ENCODE measurements around the gene ADARB2.

The ADARB2 gene

GRCh38 chr10:1564791-1565190 lies 172.5 kb downstream of the ADARB2 start:
- no peak for TF ChIP-seq FOXM1 (IDR thresholded peaks at IDR 0.05; ENCODE audit: borderline replicate concordance, low read depth)
- TF ChIP-seq NFIC (IDR thresholded peaks at IDR 0.05) = no peak
- TF ChIP-seq TAF1 (IDR thresholded peaks at IDR 0.05; ENCODE audit: low read depth) = no peak
- TF ChIP-seq REST (IDR thresholded peaks at IDR 0.05; ENCODE audit: low read depth) = no peak
- no peak for TF ChIP-seq ZBTB7A (IDR thresholded peaks at IDR 0.05; ENCODE audit: low read depth)
- no peak for TF ChIP-seq YY1 (IDR thresholded peaks at IDR 0.05; ENCODE audit: low read depth)
- TF ChIP-seq CREB1 (IDR thresholded peaks at IDR 0.05; ENCODE audit: low read depth) = no peak
- no peak for TF ChIP-seq TEAD4 (IDR thresholded peaks at IDR 0.05)
- TF ChIP-seq EGR1 (IDR thresholded peaks at IDR 0.05) = no peak
- no peak for TF ChIP-seq RAD21 (IDR thresholded peaks at IDR 0.05; ENCODE audit: low read depth)

- TF ChIP-seq FOXM1 (IDR thresholded peaks at IDR 0.05; ENCODE audit: borderline replicate concordance, low read depth) = no peak
- TF ChIP-seq TCF12 (IDR thresholded peaks at IDR 0.05; ENCODE audit: low read depth) = no peak
- no peak for TF ChIP-seq TAF1 (IDR thresholded peaks at IDR 0.05; ENCODE audit: low read depth)
- no peak for TF ChIP-seq TEAD4 (IDR thresholded peaks at IDR 0.05)
- TF ChIP-seq USF1 (IDR thresholded peaks at IDR 0.05) = no peak
- TF ChIP-seq CREB1 (IDR thresholded peaks at IDR 0.05; ENCODE audit: low read depth) = no peak
- no peak; the same call in 1 of the 2 replicates for TF ChIP-seq REST (IDR thresholded peaks at IDR 0.05; ENCODE audit: low read depth)
- TF ChIP-seq CEBPB (IDR thresholded peaks at IDR 0.05) = no peak
- TF ChIP-seq ZBTB7A (IDR thresholded peaks at IDR 0.05; ENCODE audit: low read depth) = no peak
- TF ChIP-seq MAX (IDR thresholded peaks at IDR 0.05) = no peak
- TF ChIP-seq YY1 (IDR thresholded peaks at IDR 0.05; ENCODE audit: low read depth) = no peak
- no peak for TF ChIP-seq EGR1 (IDR thresholded peaks at IDR 0.05)
- no peak for TF ChIP-seq EP300 (IDR thresholded peaks at IDR 0.05; ENCODE audit: borderline replicate concordance)
- TF ChIP-seq NFIC (IDR thresholded peaks at IDR 0.05) = no peak
- no peak for TF ChIP-seq RAD21 (IDR thresholded peaks at IDR 0.05; ENCODE audit: low read depth)
Observed at GRCh38 chr10:1563028-1563427, 174.3 kb downstream of the ADARB2 start.

GRCh38 chr10:1561731-1562337 lies 175.5 kb downstream of the ADARB2 start:
- TF ChIP-seq TAF1 (IDR thresholded peaks at IDR 0.05; ENCODE audit: low read depth) = no peak
- TF ChIP-seq MAX (IDR thresholded peaks at IDR 0.05) = no peak
- TF ChIP-seq FOXM1 (IDR thresholded peaks at IDR 0.05; ENCODE audit: borderline replicate concordance, low read depth) = no peak
- no peak for TF ChIP-seq TCF12 (IDR thresholded peaks at IDR 0.05; ENCODE audit: low read depth)
- TF ChIP-seq EGR1 (IDR thresholded peaks at IDR 0.05) = no peak
- TF ChIP-seq EP300 (IDR thresholded peaks at IDR 0.05; ENCODE audit: borderline replicate concordance) = no peak
- no peak for TF ChIP-seq USF1 (IDR thresholded peaks at IDR 0.05)
- TF ChIP-seq RAD21 (IDR thresholded peaks at IDR 0.05; ENCODE audit: low read depth) = no peak
- TF ChIP-seq TEAD4 (IDR thresholded peaks at IDR 0.05) = no peak
- TF ChIP-seq ZBTB7A (IDR thresholded peaks at IDR 0.05; ENCODE audit: low read depth) = no peak
- TF ChIP-seq YY1 (IDR thresholded peaks at IDR 0.05; ENCODE audit: low read depth) = no peak
- TF ChIP-seq NFIC (IDR thresholded peaks at IDR 0.05) = no peak
- no peak for TF ChIP-seq CREB1 (IDR thresholded peaks at IDR 0.05; ENCODE audit: low read depth)
- no peak for TF ChIP-seq CEBPB (IDR thresholded peaks at IDR 0.05)
- TF ChIP-seq REST (IDR thresholded peaks at IDR 0.05; ENCODE audit: low read depth) = no peak

GRCh38 chr10:1560535-1561192 lies 176.7 kb downstream of the ADARB2 start:
- no peak for TF ChIP-seq FOXM1 (IDR thresholded peaks at IDR 0.05; ENCODE audit: borderline replicate concordance, low read depth)
- TF ChIP-seq CEBPB (IDR thresholded peaks at IDR 0.05) = no peak
- no peak for TF ChIP-seq YY1 (IDR thresholded peaks at IDR 0.05; ENCODE audit: low read depth)
- TF ChIP-seq ZBTB7A (IDR thresholded peaks at IDR 0.05; ENCODE audit: low read depth) = no peak
- TF ChIP-seq MAX (IDR thresholded peaks at IDR 0.05) = no peak

Data from Ishikawa (cell line).